ENCODE measurements around the gene PMEL.

- TF ChIP-seq CTCF (IDR thresholded peaks at IDR 0.05) (peak; percentile 17 to 65 (median 42)), POLR2A (IDR thresholded peaks at IDR 0.05) (no peak)
Measured at GRCh38 chr12:55930771-55931316, 35.0 kb downstream of the PMEL start, which contains the start of gene DGKA.
